NCI-H748 (cell line): ENCODE measurements around the gene SP6.
A peak's percentile ranks its signal among the peaks of the same experiment; 100 is the strongest.

Experiments
- DNase-seq: peaks from one replicate; lab custom pipeline; 2025; ENCODE audit not compliant: unreplicated experiment; lab: John Stamatoyannopoulos, UW

The SP6 gene

GRCh38 chr17:47813512-47814031, 37.4 kb downstream of the SP6 start:
- no peak for DNase-seq

DNA sequence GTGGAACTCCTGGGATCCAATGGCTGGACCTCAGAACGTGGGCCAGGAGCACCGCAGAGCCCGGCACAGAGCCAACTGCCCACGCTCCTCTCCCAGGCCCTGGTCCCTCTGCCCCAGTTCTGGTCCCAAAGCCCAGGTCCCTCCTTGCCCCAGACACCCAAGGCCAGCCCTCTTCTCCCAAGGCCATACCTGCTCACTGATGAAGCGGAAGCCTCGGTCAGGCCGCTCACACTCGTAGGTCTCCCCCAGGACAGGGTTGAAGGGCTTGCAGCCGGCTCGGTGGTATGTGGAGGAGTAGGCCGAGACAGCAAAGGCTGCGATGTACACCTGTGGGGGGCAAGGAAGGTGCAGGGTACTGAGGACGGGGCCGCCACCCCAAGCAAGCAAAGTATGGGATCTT, 37.9 kb downstream of the SP6 start:
- DNase-seq: no peak

GRCh38 chr17:47812146-47812920, 38.6 kb downstream of the SP6 start:
- no peak for DNase-seq

DNA sequence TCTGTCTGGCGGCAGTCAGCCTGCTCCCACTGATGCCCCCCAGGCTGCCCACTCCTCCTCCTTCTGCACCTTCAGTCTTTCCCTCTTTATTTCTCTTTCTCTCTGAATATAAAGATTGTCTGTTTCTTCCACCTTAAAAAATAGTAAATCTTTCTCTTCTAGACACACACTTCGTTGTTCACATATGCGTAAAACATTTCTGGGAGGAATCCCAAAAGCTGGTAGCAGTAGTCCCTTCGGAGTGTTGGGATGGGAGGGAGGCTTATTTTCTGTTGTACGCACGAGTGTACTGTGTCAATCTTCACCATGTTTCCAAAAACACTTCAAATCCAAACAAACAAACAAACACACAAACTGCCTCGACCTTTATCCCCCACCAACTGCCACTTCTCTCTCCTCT, 39.3 kb downstream of the SP6 start:
- DNase-seq: no peak

- no peak for DNase-seq
Observed at GRCh38 chr17:47810901-47811635, 39.9 kb downstream of the SP6 start.

DNA sequence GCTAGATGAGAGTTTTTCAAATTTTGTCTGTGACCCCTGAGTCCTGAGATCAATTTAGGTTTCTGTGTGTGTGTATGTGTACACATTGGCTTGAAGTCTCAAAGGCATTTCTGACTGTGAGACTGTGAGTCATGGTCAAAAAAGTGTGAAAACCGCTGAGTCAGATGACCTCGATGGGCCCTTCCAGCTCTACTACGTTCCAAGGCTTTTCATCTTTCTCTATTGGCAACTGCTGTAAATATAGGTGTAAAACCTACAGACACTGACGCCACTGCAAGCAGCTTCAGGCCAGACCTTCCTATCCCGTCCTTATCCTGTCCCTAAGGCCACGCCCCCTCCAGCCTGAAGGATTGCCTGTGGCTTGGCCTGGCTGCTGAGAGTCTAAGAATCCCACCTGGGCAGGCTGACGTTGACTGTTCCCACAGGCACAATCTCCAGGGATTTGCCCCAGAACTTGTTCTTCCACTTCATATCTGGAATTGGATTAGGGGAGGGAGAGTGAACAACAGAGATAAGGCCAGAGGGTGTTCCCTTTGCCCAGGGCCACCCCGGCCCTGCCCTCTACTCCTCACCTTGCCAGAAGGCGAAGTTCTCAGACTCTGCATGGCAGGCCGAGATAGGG, 40.7 kb downstream of the SP6 start:
- DNase-seq: peak; percentile 6

- DNase-seq: no peak
Observed at GRCh38 chr17:47808830-47809480, 42.0 kb downstream of the SP6 start.

DNA sequence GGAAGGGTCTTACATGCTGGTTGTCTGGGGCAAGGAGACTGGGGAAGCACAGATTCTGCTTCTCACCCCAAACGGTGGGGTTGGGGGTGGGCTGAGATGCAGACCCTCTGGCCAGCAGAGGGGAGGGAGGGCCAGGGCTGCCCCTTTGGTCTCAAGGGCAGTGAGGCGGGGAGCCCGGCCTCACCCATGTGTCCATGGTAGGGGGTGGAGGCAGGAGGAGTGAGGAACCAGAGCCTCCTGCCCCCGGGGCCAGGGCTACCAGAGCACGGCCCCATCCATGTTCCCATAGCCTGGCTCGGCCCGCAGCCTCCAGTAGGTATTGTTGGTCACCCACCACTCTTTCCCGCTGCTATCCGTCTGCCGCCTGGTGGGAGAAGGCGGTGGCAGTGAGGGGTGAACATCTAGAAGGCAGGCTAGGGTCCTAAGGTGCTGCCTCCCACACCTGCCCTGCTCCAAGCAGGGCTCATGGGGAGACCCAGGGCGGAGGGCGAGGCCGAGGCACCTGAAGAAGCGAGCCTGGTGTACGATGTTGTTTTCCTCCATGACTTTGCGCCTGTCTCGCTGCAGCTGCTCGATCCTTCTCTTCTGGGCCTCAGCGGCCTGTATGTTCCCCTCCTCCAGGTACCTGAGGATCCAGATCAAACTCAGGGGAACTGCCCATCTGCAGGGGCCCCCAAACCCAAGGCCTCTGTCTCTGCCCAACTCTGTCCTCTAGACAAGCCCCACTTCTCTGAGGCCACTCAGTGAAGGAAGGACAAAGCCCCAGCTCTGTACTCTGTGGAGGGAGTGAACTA, 42.7 kb downstream of the SP6 start:
- no peak for DNase-seq

DNA sequence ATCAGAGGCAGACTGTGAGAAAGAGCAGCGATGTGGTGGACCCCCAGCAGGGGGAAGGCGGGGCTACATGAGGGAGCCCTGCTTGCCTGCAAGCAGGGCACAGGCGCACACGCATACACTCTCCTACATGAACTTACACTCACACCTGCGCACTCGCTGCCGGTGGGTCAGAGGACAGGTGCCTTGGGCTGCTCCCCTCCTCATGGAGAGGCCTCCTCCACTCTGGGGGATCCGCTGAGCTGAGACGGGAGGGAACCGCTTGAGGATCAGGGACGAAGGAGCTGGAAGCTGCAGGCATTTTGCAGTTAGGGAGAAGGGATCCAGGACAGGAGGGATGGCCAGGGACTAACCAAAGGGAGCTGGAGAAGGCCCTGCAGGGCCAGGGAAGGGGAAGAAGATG, 43.5 kb downstream of the SP6 start:
- no peak for DNase-seq

GRCh38 chr17:47806913-47807255, 44.1 kb downstream of the SP6 start:
- no peak for DNase-seq

DNA sequence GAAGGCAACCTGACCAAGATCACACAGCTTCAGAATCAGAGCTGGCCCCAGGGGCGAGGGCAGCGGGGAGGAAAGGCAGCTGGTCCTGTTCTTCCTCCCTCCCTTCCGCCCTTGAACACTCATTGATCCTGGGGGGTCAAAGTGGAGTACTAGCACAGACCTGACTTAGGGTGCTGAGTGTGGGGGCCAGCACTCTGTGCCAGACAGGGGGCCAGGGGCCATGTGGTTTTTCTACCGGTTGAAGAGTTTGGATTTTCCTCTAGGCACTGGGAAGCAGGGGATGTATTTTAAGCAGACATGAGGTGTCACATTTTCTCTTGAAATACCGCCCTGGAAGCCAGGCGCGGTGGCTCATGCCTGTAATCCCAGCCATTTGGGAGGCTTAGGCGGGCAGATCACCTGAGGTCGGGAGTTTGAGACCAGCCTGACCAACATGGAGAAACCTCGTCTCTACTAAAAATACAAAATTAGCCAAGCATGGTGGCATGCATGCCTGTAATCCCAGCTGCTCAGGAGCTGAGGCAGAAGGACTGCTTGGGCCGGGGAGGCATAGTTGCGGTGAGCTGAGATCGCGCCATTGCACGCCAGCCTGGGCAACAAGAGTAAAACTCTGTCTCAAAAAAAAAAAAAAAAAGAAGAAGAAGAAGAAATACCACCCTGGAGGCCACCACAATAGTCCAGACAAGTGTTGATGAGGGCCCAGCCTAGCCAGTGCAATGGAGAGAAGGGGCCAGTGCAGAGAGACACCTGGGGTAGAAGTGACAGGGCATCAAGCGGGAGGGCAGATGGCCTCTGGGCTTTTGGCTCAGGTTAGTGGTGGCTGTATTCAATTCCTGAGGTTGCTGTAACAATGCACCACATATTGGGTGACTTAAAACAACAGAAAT, 44.7 kb downstream of the SP6 start:
- DNase-seq: no peak

GRCh38 chr17:47804461-47804860, 46.5 kb downstream of the SP6 start:
- DNase-seq: no peak

GRCh38 chr17:47803751-47804150, 47.2 kb downstream of the SP6 start:
- no peak for DNase-seq

DNA sequence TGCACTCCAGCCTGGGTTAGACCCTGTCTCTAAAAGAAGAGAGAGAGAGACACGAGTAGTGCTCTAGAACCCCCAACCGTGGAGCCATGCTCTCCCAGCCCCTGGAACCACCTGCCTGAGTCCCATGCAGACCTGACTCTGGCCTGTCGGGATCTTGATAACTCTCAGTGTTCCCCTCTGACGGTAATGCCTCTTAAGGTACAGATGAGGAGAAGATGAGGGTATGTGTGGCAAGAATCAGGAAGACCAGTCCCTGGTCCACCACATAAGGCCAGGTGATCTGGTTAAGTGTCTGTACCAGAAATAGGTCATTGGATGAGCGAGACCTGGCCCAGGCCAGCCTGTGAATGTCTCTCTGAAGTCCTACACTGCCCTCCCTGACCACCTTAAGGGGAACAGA, 47.8 kb downstream of the SP6 start:
- DNase-seq: no peak

DNA sequence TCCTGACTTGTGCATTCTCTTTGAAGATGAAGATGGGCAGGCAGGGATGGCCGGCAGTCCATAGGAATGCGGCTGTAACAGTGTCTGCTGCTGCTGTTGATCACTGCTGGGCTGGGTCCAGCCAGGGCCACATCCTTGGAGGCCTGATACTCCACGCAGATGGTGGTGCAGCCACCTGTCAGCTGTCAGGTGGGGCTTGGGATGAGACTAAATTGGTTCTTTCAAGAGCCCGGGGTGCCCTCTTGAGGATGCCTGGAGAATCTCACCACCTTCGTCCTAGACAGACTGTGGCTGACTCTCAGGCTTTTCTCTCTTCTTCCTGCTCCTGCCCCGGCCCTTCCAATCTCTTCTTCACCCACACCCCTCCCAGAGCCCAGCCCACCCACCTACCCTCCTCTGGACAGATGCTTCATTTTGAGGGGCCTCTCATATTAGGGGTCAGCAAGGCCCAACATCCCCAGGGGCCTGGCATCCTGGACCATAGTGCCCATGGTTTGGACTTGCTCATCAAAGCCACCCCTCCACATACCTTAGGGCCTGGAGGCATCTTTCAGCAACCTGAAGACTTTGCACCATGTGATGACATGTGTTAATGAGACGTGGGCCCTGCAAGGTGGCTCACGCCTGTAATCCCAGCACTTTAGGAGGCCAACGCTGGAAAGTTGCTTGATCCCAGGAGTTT, 48.5 kb downstream of the SP6 start:
- peak; percentile 78 for DNase-seq

DNA sequence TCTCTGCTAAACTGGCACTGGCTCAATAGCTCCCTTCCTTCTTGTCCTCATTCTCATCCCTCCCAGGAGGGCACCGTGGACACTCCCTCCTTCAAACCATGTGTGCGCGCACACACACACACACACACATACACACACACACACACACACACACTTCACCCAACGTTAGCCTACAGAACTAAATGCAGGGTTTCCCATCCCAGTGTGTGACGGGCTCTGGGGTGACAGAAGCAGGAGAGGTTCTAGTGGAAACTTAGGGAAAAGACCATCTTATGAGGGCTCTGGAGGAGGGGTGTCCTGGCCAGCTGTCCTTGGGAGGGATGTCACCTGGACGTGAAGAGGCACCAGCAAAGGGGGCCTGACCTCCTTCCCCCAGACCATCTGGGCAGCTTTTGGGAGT, 49.1 kb downstream of the SP6 start:
- no peak for DNase-seq

DNA sequence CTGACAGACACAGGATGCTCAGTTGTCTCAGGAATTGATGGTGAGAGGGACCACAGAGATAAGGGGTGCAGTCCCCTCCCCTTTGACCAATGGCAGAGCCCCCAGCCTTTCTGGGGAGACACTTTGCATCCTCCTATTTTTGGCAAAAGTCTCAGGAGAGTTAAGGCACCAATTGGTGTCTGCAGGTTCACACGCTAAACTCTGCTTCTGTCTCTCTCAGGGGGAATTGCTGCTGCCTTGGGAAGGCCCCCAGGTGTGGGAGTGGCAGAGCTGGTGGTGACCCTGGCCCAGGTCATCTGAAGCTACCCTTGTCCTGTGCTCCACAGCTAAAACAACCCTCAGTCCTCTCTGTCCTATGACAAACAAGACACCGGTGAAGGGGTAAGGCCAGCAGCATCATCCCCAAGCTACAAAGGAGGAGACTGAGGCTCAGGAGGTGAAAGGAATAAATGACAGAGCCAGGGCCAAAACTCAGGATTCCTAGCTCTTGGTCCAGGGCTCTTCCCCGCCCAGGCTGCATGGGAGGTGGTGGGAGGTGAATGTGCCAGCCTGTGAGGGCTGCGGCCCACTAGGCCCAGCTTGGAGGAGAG, 49.7 kb downstream of the SP6 start:
- DNase-seq: no peak

DNA sequence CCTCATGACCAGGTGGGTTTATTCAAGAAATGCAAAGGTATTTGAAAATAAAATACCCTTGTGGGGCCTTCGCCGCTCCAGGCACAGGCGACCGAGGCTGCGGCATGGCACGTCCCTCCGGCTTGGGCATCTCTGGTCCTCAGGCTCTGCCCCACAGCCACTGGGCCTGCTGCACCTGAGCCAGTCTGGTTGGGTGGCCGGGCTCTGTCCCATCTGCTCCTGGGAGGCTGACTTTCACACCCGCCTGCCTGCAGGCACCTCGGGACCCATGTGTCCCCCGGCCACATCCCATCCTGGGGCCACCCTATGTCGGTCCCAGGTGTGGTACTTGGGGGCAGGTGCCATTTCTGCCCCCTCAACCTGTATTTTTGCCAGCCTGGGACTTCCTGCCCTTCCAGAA, 50.3 kb downstream of the SP6 start:
- DNase-seq: no peak

GRCh38 chr17:47797797-47798196, 53.2 kb downstream of the SP6 start:
- DNase-seq: no peak
